Measurements from ENCODE around the gene FDCSP. TPM values are rescaled to one million over a fixed set of nuclear protein-coding genes. Genes with fewer than 3 reads are reported as not detected.
"Not testable (repeated sequence)": the region's sequence is repeated elsewhere in the genome, so short reads cannot be mapped to it uniquely, and the experiment has no call there.

Gene FDCSP
- total RNA-seq, 1 experiment from 2014 or later: not detected

DNA sequence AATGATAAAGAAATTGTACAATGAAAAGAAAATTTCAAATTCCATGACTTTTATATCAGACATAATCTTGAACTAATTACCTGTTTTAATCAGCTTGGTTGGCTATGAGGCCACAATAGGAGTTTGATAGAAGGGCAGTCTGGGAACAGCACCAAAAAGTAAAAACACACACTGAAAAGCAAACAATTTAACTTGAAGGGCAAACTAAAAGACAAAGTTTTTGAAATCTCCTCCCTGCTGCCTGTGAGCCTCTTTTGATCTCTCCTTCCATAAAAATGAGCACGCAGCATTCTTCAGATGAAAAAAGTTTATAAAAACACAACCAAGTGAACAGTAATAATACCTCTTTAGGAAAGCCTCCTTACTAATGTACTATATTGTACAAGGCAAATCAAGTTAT, 22.3 kb upstream of the FDCSP start:
- no peaks in the 10 kb centered on the region for H3K27me3 ChIP-seq
- H3K9me3 ChIP-seq (replicated peaks): no peaks in the 10 kb centered on the region
- no peak for DNase-seq
- H3K36me3 ChIP-seq: no peaks in the 10 kb centered on the region
- H3K4me1 ChIP-seq: no peaks in the 10 kb centered on the region
- H3K27ac ChIP-seq: no peak overlapping the region
- H3K4me3 ChIP-seq: no peak overlapping the region

DNA sequence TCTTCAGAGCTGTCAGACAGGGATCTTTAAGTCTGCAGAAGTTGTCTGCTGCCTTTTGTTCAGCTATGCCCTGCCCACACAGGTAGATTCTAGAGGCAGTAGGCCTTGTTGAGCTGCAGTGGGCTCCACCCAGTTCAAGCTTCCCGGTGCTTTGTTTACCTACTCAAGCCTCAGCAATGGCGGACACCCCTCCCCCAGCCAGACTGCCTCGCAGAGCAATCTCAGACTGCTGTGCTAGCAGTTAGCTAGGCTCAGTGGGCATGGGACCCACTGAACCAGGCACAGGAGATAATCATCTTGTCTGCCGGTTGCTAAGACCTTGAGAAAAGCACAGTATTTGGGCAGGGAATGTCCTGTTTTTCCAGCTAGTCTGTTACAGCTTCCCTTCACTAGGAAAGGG, 13.2 kb upstream of the FDCSP start:
- not testable (repeated sequence) for H3K4me3 ChIP-seq; H3K27ac ChIP-seq; H3K4me1 ChIP-seq; H3K9me3 ChIP-seq (replicated peaks); DNase-seq; H3K27me3 ChIP-seq; H3K36me3 ChIP-seq

DNA sequence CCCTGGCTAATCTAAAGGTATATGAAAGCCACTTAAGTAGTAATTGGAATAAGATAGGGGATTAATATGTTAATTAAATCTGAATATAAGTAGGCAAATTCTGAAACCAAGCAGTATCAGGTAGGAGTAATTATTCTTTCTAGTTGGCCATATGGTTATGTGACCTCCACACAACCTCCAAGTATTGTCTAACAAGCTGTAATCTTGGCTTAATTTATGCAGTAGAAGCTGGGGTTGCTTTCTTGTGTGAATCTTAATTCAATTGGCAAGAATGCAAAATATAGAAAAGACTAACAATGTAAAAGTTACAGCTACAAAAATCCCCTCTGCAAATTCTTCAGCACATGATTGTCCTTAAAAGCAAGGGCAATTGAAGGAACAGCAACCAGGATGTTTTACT, 9.8 kb upstream of the FDCSP start:
- not testable (repeated sequence) for H3K36me3 ChIP-seq; H3K27me3 ChIP-seq; H3K9me3 ChIP-seq (replicated peaks); DNase-seq; H3K4me3 ChIP-seq; H3K4me1 ChIP-seq; H3K27ac ChIP-seq

DNA sequence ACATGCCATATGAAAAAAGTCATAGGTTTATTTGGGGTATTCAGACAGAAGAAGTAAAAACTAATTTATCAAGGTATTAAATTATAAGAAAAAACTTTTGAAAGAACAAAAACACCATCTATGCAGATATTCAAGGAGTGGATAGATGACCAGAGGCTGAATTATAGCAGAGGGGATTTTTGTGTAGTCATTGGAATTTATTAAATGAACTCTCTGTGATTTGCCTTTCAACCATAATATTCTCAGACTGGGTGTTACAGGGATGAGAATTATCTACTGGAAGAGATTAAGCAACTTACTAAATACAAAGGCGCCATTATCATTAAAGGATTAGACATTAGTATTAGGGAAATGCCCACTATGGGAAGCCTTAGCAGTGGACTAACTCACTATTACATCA, 9.4 kb upstream of the FDCSP start:
- H3K4me3 ChIP-seq; H3K27me3 ChIP-seq; H3K27ac ChIP-seq; H3K4me1 ChIP-seq; H3K36me3 ChIP-seq; H3K9me3 ChIP-seq (replicated peaks); DNase-seq: not testable (repeated sequence)

DNA sequence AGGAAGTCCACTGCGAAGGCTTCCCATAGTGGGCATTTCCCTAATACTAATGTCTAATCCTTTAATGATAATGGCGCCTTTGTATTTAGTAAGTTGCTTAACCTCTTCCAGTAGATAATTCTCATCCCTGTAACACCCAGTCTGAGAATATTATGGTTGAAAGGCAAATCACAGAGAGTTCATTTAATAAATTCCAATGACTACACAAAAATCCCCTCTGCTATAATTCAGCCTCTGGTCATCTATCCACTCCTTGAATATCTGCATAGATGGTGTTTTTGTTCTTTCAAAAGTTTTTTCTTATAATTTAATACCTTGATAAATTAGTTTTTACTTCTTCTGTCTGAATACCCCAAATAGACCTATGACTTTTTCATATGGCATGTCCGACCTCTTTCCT, 4.5 kb upstream of the FDCSP start:
- not testable (repeated sequence) for H3K4me1 ChIP-seq; H3K9me3 ChIP-seq (replicated peaks); H3K27ac ChIP-seq; H3K27me3 ChIP-seq; DNase-seq; H3K4me3 ChIP-seq; H3K36me3 ChIP-seq

DNA sequence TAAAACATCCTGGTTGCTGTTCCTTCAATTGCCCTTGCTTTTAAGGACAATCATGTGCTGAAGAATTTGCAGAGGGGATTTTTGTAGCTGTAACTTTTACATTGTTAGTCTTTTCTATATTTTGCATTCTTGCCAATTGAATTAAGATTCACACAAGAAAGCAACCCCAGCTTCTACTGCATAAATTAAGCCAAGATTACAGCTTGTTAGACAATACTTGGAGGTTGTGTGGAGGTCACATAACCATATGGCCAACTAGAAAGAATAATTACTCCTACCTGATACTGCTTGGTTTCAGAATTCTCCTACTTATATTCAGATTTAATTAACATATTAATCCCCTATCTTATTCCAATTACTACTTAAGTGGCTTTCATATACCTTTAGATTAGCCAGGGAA, 4.1 kb upstream of the FDCSP start:
- not testable (repeated sequence) for H3K4me3 ChIP-seq; H3K27me3 ChIP-seq; DNase-seq; H3K36me3 ChIP-seq; H3K4me1 ChIP-seq; H3K9me3 ChIP-seq (replicated peaks); H3K27ac ChIP-seq

DNA sequence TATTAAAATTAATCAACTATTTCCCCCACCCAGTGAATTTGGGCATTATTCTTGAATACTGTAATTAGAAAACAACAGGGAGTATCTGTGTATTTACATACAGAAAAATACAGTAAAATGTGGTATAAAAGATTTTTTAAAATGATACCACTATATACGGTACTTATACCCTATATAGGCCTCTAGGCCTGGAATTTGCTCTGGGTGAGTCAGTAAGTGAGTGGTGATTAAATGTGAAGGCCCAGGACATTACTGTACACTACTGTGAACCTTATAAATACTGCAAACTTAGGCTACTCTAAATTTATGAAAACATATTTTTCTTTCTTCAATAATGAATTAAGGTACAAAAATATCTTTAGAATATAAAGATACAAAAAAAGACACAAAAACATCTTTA, 10.2 kb downstream of the FDCSP start:
- Histone ChIP-seq H3K4me1 (no peaks in the 10 kb centered on the region), H3K9me3 (replicated peaks) (no peaks in the 10 kb centered on the region), H3K36me3 (no peaks in the 10 kb centered on the region), H3K27me3 (no peaks in the 10 kb centered on the region), H3K4me3 (no peak overlapping the region), H3K27ac (no peak overlapping the region)
- no peak for DNase-seq

DNA sequence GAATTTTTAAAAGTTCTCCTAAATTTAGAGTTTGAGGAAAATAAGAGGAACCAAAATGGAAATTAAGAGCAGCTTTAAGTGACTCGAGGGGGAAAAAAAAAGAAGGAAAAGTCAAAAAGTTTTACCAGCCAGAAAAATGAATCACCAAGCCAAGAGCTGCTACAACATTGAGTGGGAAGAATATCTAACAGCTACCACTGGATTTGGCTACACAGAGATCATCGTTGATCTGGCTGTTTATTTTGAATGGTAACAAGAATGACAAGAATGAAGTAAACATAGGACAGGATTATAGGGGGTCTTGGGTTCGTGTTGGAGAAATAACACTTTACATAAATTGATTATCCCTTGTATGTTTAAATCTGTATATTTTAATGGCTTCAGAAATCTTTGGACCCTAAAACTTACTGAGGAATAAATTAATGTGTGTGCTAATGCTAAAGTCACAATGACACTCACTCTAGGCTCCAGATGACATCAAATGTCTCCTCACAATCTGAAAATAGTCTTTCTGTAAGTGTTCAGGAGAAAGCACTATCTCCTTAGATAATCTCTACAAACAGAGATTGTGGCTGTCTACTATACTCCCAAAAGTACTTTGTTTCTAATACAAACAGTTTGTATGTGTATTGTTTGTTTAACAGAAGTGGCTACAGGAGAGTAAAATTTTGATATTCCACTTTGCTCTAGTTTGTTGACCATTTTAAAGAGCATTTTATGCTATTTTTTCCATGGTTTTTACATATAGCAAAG, 13.4 kb downstream of the FDCSP start:
- no peak overlapping the region for H3K4me3 ChIP-seq
- no peaks in the 10 kb centered on the region for H3K27me3 ChIP-seq
- H3K36me3 ChIP-seq: no peaks in the 10 kb centered on the region
- H3K4me1 ChIP-seq: no peaks in the 10 kb centered on the region
- H3K27ac ChIP-seq: no peak overlapping the region
- no peak for DNase-seq
- H3K9me3 ChIP-seq (replicated peaks): no peaks in the 10 kb centered on the region

DNA sequence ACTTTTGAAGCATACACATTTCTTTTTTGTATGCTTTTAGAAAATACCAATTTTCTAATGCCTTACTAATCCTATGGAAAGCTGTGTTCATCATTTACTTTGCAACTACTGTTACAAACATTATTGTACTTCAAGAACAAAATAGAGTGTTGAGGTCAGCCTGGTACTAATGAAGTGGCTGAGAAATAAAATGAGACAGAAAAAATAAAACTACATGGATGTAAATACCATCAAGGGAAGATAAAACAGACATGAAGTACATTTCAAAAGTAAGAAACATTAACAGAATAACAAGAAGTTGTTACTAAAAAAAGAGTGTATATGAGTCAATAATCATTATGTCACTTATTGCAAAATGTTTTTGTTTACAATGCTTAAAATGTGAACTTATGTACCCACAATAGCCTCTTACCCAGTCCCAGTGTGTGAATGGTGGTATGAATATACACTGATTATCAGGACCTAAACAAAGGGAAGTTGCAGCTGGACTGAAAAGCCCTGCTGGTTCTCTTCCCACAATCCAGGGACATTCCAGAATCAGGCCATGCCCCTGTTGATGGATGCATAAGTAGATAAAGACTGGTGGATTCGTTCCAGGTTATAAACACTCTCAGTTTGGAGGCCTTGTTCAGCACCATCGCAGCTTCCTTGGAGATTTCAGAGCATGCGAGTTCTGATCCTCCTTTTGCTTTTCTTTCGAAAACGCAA, 14.1 kb downstream of the FDCSP start:
- Histone ChIP-seq H3K27me3 (no peaks in the 10 kb centered on the region), H3K36me3 (no peaks in the 10 kb centered on the region), H3K4me1 (no peaks in the 10 kb centered on the region), H3K4me3 (no peak overlapping the region), H3K27ac (no peak overlapping the region), H3K9me3 (replicated peaks) (no peaks in the 10 kb centered on the region)
- DNase-seq: no peak

DNA sequence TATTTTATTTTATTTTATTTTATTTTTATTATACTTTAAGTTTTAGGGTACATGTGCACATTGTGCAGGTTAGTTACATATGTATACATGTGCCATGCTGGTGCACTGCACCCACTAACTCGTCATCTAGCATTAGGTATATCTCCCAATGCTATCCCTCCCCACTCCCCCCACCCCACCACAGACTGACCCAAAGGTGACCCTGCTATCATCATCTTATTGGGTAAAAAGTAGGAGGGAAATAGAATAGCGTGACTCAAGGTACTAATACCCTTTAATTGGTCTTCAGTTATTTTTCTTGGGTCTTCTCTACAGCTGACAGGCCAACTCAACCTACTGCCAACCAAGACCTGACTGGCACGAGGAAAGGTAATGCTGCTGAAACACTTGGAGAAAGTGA, 16.4 kb downstream of the FDCSP start, which contains the start of gene CSN3:
Gene CSN3 (plus strand): TSS at position 301 of the 400 bp plus-strand sequence. CDS start 2,223 bp downstream, outside the sequence.
- H3K27ac ChIP-seq; H3K36me3 ChIP-seq; H3K9me3 ChIP-seq (replicated peaks); H3K27me3 ChIP-seq; H3K4me1 ChIP-seq; H3K4me3 ChIP-seq; DNase-seq: not testable (repeated sequence)

DNA sequence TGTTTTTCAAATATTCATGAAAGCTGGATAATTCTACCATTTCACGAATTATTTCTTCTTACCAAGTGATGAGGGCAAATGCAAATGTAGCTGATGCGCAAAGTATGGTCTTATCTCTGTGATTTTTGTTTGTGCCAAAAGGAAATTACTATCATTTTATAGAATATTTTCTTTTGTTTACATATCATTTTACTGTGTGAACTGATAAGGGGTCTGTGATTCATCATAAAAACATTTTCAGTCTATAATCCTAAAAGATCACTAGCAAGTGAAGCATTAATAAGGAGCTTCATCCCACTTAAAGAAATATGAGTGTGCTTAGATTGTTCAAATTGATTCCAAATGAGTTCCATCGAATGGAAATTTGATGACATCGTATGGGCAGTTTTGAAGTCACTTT, 17.2 kb downstream of the FDCSP start:
- no peak for DNase-seq
- H3K9me3 ChIP-seq (replicated peaks): no peaks in the 10 kb centered on the region
- no peaks in the 10 kb centered on the region for H3K27me3 ChIP-seq
- no peaks in the 10 kb centered on the region for H3K36me3 ChIP-seq
- no peak overlapping the region for H3K4me3 ChIP-seq
- no peak overlapping the region for H3K27ac ChIP-seq
- no peaks in the 10 kb centered on the region for H3K4me1 ChIP-seq

DNA sequence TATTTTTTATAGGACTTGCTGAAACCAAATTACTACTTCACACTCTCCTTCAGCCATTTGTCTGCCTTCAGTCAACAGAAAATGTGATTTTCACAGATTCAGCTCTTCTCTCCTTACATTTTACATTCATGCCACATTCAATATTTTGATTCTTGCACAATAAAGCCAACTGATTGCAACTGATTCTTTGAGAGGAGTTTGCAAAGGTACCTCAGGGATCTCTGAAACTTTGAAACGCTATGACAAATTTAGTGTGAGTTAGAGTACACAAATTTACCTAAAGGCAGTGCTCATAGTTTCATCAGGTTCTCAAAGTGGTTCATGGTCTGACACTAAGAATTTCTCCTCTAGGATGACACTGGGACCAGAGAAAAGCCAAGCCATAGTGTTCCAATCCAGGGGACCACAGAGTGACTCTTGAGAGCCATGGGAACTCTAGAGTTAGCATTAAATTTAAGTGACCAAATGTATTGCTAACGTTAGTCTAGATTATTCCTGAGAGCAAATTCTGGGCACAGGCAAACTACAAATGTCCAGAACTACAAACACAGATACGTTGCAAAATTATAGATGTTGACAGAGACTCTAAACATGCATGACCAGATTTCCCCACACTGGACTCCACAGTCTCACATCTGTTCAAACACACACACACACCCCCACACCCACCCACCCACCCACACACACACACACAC, 25.5 kb downstream of the FDCSP start:
- no peak overlapping the region for H3K4me3 ChIP-seq
- no peaks in the 10 kb centered on the region for H3K27me3 ChIP-seq
- no peak overlapping the region for H3K27ac ChIP-seq
- H3K4me1 ChIP-seq: no peaks in the 10 kb centered on the region
- H3K36me3 ChIP-seq: no peaks in the 10 kb centered on the region
- DNase-seq: no peak
- H3K9me3 ChIP-seq (replicated peaks): no peaks in the 10 kb centered on the region

DNA sequence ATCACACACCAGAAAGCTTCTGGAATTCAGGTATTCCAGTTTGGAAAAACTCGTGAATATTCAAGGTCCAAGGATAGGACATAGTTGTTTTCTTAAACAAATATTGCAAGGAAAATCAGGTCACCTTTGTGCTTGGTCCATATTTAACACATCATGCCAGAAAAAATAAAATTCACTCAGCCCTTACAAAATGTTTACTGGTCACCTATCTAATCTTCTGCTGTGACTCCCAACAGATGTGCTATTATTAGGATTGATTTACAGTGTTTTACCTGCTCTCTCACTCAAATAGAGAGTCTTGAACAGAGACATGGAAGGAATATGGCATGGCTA, 26.0 kb downstream of the FDCSP start:
- DNase-seq: no peak
- H3K9me3 ChIP-seq (replicated peaks): no peaks in the 10 kb centered on the region
- no peaks in the 10 kb centered on the region for H3K27me3 ChIP-seq
- H3K27ac ChIP-seq: no peak overlapping the region
- no peaks in the 10 kb centered on the region for H3K36me3 ChIP-seq
- H3K4me3 ChIP-seq: no peak overlapping the region
- no peaks in the 10 kb centered on the region for H3K4me1 ChIP-seq

DNA sequence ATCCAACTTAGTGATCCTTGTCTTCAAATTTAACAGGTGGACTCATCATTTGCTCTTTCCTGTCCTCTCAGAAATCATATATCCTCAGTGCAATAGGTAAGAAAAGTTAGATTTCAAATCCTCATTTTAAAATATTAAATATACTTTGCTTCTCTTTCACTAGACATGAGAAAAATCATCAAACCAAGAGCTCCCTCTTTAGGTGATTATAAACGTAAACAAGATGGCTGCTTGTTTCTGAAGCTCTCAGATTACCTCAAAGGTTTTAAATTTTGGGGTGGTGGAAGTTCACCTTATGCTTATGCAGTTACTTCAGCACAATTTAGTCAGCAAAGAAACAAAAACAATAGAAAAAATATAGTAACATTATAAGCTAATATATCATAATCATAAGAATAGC, 43.8 kb downstream of the FDCSP start:
- no peak overlapping the region for H3K4me3 ChIP-seq
- H3K36me3 ChIP-seq: no peaks in the 10 kb centered on the region
- DNase-seq: peak in 1 of 2 experiments; percentile 4
- no peaks in the 10 kb centered on the region for H3K9me3 ChIP-seq (replicated peaks)
- no peak overlapping the region for H3K27ac ChIP-seq
- no peaks in the 10 kb centered on the region for H3K4me1 ChIP-seq
- no peaks in the 10 kb centered on the region for H3K27me3 ChIP-seq

DNA sequence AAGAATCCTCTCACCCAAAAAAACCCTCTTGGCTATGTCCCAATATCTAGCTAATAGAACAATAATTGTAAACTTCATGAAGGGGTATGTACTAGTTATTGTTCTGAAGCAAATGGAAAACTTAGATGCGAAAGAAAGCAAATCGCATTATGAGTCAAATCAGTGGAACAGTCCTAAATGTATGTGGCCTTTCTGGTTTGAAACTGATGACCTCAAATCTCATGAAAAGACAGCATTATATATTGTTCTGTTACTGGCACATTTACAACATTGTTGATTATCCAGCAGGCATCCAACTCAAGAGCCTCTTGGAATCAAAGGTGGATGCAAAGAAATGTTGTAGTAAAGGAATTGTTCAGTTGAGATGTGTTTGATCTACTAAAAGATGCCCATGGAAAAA, 51.2 kb downstream of the FDCSP start:
- H3K9me3 ChIP-seq (replicated peaks): no peaks in the 10 kb centered on the region
- no peak for DNase-seq
- no peaks in the 10 kb centered on the region for H3K27me3 ChIP-seq
- H3K4me1 ChIP-seq: no peaks in the 10 kb centered on the region
- H3K27ac ChIP-seq: no peak overlapping the region
- H3K4me3 ChIP-seq: no peak overlapping the region
- H3K36me3 ChIP-seq: no peaks in the 10 kb centered on the region

Measured in SJCRH30 (cell line).